Testis (tissue), 2 donors: ENCODE results near the gene NLGN4X.

Source experiments
- POLR2A ChIP-seq: fragments of 450-650 bp; IDR thresholded peaks from one replicate; pipeline ENCODE4 v1.6.1; 2017; ENCODE audit warnings: antibody characterized with exemption, mild to moderate bottlenecking, moderate library complexity
- TF ChIP-seq, protein P1 (sequence below), 3 experiments: fragments of 450-650 bp in 2 of 3; fragments of 200-600 bp in 1 of 3; sonication (generic) in 1 of 3; IDR thresholded peaks; one replicate each; pipeline ENCODE4 v1.5.1; 2016 to 2019; ENCODE audit warnings: antibody characterized with exemption in 3 of 3, mild to moderate bottlenecking in 2 of 3, moderate library complexity in 1 of 3

- TF ChIP-seq, protein P1, sequence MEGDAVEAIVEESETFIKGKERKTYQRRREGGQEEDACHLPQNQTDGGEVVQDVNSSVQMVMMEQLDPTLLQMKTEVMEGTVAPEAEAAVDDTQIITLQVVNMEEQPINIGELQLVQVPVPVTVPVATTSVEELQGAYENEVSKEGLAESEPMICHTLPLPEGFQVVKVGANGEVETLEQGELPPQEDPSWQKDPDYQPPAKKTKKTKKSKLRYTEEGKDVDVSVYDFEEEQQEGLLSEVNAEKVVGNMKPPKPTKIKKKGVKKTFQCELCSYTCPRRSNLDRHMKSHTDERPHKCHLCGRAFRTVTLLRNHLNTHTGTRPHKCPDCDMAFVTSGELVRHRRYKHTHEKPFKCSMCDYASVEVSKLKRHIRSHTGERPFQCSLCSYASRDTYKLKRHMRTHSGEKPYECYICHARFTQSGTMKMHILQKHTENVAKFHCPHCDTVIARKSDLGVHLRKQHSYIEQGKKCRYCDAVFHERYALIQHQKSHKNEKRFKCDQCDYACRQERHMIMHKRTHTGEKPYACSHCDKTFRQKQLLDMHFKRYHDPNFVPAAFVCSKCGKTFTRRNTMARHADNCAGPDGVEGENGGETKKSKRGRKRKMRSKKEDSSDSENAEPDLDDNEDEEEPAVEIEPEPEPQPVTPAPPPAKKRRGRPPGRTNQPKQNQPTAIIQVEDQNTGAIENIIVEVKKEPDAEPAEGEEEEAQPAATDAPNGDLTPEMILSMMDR (IDR thresholded peaks at IDR 0.05): no peak
- TF ChIP-seq POLR2A: no peak
Observed at GRCh38 chrX:6170424-6170823, 58.2 kb downstream of the NLGN4X start.
